HG02840 (cell line): ENCODE data around the gene AGPAT3.

Source experiments
- ATAC-seq: cut with Tn5 transposase; IDR thresholded peaks from one replicate; pipeline ENCODE4 v1.9.1; 2021; ENCODE audit warnings: mild to moderate bottlenecking, moderate library complexity, moderate number of reproducible peaks; ENCODE audit not compliant: unreplicated experiment, low FRiP score

AGPAT3 gene

DNA sequence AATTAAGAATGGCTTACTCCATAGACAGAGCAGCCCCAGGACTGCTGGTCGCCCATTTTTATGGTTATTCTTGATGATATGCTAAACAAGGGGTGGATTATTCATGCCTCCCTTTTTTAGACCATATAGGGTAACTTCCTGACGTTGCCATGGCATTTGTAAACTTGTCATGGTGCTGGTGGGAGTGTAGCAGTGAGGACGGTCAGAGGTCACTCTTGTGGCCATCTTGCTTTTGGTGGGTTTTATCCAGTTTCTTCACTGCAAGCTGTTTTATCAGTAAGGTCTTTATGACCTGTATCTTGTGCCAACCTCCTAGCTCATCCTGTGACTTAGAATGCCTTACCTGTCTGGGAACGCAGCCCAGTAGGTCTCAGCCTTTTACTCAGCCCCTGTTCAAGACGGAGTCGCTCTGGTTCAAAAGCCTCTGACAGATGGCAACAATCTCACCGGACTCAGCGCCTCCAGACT is 5.2 kb upstream of the AGPAT3 start:
- no peak for ATAC-seq

DNA sequence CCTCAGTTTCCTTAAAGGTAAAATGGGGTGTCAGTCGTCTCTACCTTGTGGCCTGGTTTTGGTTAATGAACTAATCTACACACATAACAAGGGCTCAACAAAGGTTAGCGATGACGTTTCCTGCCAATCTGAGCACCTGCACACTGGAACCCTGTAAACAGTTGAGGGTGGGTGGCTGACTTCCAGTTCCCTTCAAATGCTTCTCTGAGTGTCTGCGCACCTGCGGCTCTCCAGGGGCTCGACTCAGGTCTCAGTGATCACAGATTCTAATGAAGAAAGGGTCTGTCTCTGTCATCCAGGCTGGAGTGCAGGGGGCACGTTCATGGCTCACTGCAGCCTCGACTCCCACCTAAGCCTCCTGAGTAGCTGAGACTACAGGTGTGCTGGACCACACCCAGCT is 3.3 kb upstream of the AGPAT3 start:
- no peak for ATAC-seq

DNA sequence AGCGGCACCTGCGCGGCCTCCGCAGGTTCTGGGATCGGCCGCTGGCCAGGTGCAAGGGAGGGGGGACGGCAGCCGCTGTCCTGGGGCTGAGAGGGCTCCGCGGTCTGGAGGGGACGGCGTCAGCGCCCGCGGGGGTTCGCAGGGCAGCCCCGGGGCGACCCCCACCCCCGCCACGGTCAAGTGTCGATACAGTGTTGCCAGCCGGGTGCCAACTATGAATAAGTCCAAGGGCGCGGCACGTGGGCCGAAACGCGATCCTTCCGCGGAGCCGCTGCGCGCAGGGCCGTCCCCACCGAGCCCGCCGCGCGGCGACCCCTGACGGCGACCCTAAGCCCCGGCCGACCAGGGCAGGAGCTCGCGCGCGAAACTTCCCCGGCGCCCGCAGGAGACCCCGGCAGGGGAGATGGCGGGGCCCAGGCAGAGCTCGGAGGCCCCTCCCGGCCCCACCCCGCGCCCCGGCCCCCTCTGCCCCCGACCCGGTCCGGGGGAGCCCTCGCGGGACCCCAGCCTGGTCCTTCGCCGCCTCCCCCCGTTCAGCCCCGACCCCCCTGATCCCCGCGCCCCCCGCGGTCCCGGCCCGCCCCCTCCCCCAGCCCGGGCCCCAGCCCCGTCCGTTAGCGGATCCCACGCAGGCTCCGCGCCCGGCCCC is 586 bp upstream of the AGPAT3 start:
- no peak for ATAC-seq

DNA sequence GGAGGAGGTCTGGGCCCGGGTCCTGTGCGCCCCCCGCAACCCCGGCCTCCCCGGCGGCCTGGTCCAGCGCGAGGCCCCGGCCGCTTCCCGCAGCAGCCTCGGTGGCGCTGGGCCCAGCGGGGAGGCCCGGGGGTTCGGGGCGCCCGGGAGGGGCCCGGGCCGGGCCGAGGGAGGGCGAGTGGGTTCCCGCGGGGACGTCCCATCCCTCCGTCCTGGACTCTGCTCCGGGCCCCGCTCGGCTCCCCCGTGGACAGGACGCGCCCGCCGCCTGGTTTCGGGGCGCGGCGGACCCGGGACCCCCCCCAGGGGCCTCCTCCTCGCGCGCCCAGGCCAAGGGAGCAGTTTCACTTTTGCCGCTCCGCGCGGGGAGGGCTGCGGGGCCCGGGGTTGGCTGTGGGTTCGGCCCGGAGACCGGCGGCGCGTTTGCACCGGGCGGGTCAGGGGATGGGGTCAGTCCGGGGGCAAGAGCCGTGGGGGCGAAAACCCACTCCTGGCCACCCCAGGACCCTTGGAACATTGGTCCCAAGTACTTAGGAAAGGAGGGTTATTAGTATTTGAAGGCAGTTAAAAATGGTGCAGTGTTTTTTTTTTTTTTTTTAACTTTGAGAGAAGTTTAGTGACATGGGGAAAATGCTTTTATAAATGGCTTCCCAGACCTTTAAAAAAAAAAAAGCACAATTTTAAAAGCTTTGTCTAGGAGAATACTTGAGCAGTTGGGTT is 677 bp downstream of the AGPAT3 start:
- ATAC-seq, result no peak

DNA sequence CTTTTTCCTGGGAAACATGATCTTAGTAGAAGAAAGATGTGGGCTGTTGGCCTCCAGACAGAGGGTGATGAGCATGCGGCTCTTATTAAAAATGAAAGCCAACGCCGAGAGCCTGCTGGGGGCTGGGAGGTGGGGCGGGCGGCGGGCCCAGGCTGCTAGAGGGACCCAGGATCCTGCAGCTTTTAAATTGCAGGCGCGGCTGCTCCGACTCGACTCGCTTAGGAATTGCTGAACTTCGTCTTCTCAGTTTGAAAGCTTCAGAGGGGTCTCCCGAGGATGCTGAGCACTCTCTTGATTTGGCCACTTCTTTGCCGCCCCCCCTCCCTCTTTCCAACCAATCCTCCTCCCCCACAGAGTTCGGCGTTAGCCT is 1.2 kb downstream of the AGPAT3 start:
- ATAC-seq, result no peak

DNA sequence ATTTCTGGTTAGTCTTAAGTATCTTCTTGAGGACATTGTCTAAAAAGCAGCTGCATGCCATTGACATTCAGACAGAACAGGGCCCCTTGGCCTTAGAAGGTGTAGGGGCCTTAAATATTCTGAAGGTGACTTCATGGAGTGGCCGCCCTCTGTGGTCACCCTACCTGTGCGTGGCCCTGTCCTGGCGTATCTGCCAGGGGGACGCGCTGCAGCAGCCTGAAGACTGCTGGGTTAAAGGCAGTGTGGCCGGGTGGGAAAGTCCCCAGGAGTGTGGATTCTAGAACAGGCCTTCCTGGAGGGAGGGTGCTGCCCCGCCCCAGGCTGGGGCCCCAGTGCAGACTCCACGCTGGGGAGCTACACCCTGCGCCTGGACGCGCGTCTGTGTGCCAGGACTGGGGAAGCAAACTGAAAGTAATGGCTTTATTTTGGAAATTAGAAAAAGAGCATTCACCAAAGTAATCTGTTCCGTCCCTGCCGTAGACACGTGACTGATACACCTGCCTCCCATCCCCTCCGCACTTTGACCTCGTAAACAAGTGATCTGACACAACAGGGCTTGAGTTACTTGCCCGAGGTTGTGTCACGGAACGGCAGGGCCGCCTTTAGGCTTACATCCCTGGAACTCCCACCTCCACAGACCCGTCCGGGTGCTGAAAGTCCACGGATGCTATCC is 1.8 kb downstream of the AGPAT3 start:
- ATAC-seq, result no peak

DNA sequence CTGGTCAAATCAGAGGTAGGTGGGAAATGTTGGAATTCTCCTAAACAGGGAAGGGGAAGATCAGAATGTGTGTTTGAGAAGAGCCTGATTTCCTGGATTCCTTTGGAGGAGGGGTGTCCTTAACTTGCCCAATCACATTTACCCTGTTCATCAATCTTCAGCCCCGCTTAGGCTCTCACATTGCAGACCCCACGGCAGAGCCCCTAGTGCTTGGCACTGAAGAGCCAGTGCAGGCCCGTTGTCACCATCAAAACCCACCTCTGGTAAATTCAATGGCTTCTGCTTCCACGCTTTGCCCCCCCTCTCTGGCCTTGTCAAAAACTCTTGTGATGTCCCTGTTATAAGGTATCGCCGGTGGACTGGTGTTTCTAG is 2.3 kb downstream of the AGPAT3 start:
- ATAC-seq, result no peak

DNA sequence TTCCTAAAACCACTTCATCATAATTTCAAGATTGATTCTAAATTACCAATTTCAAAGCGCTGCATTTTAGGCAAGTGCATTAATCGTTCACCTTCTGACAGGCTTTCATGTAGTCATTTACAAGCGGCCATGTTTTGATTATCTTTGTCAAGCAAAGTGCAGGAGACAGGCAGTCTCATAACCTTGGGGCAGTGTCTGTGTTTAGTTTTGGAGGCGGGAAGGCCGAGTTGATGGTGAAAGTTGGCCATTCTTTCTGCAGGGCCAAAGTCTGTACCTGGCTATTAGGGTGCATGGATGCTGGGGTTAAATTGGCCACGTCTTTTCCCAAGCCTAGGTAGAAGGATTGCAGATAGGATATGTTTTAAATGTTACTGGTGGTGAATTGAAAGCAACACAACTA is 2.9 kb downstream of the AGPAT3 start:
- no peak for ATAC-seq

DNA sequence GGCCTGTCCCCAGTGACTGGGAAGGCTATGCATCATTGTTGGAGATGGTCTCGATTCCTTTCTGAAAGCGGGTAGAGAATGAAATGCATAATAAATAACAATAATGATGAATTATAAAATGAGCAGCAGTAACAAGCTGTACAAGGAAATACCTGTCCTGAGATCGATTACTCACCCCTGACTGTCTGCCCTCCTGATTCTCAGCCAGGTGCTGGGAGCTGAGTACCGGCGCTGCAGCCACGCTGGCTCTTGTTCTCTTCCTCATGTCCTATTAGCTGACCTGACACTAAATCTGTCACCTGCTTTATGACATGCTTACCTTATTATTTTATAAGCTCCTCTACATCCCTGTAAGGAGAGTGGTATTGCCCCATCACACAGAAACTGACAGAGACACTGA is 3.4 kb downstream of the AGPAT3 start:
- ATAC-seq, result no peak

DNA sequence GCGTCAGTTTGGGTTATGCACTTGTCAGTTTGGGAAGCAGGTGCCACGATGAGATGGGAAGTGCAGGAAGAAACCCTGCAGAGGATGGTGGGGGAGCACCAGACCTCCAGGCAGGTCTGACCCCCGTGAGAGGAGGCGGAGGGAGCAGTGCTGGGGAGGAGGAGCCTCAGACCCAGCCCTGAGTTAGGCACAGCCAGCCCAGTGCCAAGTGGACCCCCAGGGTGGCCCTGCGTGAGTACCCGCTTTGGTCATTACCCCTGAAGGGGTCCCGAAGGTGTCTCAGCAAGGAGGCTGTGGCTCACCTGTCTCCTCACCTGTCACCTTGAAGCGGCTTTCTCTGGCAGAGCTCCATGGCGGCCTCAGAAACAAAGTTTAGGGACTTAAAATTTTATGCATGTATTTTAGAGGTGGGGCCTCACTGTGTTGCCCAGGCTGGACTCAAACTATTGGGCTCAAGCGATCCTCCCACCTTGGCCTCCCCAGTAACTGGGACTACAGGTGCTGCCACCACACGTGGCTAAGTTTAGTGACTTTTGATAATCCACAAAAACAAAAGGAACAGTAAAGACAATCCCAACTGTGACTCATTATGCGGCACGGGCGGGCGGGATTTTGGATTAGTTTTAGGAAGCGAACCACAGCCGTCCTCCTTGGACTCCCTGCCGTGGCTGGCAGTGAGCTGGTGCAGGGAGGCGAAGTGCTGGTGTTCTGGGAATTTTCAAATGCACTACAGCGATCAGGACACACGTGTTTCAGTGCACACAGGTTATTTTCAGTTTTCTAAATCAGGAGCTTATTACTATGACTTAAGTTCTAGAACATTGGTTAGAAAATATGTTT is 4.7 kb downstream of the AGPAT3 start:
- no peak for ATAC-seq

DNA sequence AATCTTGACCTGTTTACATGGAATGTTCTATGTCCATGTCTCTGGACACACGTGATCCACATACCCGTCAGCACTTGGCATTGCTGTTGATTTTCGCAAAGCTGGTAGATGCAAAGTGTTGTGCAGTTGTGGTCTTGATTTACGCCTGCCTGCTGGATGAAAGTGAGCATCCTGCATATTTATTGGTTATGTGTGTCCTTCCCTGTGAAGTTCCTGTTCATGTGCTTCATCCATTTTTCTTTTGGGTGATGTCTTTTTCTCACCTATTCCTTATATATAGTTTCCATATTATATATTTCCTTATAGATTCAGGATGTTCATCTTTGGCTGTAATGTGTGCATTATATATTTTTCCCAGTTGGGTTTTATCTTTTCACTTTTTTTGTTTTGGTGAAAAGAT is 6.5 kb downstream of the AGPAT3 start:
- ATAC-seq, result no peak

DNA sequence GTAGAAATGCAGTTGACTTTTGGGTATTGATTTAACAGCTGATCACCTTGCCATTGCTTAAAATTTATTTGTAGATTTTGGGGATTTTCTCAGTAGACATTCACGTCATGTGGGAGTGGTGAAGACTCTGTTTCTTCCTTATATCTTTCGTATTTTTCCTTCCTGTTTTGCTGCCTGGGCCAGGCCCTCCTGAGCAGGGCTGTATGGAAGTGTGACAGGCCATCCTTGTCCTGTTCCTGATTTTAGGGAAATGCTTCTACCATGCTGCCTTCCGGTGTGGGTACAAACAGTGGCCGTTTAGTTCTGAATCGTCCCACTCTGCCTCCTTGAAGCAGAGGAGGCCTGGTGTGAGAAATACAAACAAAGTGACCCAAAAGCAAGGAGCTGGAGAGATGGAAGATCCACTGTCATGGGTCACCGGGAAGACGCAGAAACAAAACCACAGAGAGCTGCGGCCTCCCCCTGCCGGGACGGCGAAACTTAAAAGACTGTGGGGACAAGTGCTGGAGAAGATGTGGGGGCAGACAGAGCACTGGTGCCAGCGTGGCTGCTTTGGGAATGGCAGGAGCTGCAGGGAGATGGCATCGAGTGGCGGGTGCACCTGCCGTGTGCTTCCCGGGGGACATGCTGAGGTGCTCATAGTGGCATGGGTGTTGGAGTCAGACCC is 7.6 kb downstream of the AGPAT3 start:
- ATAC-seq, result no peak

DNA sequence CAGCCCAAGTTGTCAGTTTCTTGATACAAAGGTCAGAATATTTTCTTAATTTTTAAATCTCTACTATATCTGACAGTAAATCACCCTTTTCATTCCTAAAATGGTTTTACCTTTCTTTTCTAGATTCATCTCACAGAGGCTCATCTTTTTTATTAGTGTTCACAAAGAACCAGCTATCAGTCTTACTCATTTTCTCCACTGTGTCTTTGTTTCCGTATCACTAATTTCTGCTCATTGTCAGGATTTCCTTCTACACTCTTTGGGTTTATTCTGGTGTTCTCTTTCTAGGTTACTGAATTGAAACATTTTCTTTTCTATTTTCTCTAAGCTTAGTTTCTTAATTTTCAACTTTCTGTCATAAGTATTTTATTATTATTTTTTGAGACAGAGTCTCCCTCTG is 8.7 kb downstream of the AGPAT3 start:
- ATAC-seq, result no peak

DNA sequence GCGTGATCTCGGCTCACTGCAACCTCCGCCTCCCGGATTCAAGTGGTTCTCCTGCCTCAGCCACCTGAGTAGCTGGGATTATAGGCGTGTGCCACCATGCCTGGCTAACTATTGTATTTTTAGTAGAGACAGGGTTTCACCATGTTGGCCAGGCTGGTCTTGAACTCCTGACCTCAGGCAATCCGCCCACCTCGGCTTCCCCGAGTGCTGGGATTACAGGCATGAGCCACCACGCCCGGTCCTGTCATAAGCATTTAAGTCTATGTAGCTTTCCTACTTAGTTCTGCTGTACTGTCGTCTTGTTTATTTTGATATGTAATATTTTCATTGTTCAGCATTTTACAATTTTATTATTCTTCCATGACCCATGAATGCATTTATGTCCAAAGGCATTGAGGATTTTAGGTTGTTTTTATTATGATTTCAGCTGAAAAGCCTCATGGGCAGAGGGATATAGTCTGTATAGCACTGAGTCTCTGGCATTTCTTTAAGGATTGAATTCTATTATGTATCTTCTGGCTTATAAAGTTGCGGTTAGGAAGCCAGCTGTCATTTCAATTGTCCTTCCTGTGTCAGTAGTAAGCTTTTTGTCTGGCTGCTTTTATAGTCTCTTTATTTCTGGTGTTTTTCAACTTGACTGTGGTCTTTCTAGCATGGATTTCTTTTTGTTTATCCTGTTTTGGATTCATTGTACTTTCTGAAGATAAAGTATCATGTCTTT is 9.2 kb downstream of the AGPAT3 start:
- ATAC-seq, result no peak

DNA sequence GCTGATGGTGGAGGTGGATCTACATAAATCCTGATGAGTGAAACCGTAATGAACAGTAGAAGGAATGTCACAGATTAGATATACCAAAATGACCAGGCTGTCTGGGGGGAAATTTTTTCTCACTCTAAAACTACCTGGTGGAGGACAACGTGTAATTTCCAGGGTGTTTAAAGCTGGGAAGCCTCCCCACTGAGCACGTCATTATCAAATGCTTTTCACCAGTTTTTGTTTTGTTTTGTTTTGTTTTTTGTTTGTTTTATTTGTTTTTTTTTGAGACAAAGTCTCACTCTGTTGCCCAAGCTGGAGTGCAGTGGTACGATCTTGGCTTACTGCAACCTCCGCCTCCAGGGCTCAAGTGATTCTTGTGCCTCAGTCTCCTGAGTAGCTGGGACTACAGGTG is 11.6 kb downstream of the AGPAT3 start:
- ATAC-seq, result no peak

DNA sequence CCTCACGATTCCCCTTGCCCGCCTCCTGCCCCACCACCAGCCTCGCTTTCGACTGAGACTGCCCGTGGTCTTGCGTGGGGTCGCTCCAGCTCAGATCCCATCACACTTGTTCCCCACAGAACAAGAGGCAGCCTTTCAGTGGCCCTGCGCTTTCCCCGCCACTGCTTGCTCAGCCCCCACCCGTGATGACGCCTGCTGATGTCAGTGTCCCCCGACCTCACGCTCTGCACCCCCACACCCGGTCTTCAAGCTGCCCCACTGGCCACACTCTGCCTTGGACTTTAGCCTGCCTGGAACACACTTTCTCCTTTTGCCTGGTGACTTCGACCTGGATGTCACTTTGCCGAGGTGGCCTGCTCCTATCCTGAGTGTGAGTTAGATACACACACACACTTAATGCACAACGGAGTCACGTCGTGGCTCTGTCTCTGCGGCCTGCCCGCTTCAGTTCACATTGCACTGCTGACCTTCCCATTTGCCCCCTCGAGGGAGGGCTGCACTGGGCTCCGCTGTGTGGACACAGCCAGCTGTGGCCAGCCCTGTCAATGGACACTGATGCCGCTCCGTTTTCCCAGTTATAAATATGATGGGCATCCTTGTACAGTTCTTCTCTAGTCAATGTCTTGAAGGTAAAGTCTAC is 13.0 kb downstream of the AGPAT3 start:
- no peak for ATAC-seq

DNA sequence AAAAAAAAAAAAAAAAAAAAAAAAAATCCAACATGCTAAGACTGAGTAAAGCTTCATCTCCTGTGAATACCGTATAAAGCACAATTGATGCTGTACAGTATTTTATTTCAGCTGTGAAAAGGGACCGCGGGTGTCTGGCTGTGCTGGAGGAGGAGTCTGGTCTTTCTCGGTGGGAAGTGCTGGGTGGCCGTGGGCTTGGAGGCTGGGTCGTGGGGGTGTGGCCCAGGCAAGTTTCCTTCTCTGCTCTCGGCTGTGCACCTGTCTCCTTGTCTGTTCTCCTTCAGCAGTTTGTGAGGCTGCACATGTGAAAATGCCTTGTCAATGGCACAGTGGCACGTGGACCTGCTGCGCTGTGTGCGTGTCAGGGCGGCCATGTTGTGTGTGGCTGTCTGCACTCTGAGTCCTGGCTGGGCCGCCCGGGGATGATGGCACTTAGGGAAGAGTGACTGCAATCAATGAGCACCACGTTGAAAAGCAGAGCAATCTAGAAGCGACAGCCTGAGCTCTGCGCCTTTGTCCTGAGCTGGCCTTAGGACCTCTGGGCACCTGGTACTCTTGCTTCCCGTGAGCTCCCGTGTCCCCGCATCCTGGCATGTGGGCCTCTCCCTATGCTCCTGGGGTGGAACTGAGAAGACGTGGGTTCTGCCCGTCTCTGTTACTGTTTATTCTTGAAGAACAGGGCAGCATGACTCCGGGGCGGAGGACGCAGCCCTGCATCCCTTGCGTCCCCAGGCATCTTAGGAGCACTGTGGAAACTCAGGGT is 14.5 kb downstream of the AGPAT3 start:
- ATAC-seq, result no peak

DNA sequence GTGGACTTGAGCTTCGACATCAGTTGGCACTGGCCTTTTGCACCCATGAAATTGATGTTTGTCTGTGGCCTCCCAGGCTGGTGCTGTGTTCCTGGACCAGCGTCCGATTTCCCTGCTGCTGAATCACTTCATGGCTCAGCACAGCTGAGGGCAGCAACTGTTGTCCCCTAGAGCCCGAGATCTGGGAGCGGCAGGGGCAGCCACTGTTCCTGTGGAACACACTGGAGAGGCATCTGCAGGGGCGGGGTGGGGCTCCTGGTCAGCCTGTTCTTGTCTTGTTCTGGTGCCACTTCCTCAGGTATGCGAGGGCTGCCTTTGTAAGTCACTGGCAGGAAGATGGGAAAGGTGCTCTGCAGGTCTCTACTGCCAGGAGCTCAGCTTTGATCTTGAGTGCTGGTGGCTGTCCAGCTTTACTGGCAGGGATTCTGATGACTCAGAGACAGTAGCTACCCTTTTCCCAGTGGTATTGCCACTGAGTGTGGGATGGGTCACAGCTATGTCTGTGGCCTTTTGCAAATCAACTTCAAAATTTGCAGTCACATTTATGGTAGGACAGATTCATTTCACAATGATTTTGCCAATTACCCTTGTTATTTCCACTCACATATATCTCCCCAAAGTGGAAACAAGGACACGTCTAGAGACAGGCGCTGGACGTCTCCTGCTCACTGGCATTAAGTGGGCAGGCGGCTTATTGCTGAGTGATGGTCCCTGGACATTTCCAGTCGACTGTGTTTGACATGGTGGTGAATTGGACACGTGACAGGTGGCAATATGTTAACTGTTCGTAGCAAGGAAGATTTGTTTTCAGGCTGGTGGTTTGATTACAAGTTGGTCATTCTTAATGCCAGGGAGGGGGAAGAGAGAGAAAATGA is 15.3 kb downstream of the AGPAT3 start:
- ATAC-seq, result no peak
